Measurements from ENCODE around the gene RAMP1. TPM values are rescaled to one million over a fixed set of nuclear protein-coding genes. Genes with fewer than 3 reads are reported as not detected.

RAMP1 gene
- total RNA-seq, 1 experiment from 2014 or later: 0.63 TPM

DNA sequence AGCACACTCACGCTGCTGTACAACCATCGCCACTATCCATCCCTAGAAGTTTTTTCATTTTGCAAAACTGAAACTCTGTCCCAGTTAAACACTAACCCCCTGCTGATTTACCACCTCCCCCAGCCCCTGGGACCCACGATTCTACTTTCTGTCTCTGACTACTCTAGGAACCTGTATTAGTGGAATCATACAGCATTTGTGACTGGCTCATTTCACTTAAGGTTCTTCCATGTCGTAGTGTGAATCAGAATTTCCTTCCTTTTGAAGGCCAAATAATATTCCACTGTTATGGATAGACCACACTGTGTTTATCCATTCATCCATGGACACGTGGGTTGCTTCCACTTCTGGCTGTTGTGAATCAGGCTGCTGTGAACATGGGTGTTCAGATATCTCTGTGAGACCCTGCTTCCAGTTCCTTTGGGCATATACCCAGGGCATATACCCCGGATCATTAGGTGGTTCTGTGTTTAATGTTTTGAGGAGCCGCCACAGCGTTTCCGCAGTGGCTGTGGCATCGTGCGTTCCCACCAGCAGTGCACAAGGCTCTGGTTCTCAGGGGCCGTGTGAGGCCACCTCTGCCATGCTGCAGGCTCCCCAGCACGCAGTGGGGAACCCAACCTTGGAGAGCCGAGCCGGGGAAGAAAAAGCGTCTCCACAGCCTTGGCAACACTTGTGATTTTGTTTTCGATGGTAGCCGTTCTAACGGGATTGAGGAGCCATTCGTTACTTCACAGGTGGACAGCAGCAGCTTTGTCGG is 10.1 kb downstream of the RAMP1 start:
- H3K27ac Mint-ChIP-seq: no peak overlapping the region
- Histone ChIP-seq H3K9me3 (ENCODE audit: control insufficient read depth, low read depth, low read length) (no peaks in the 10 kb centered on the region), H3K4ac (ENCODE audit: low read depth, low read length) (no peak overlapping the region), H3T11ph (ENCODE audit: low read length) (no peak overlapping the region), H3K4me1 (ENCODE audit: insufficient read depth, low read length) (no peaks in the 10 kb centered on the region; the same call in 1 of the 2 replicates), H3K18ac (ENCODE audit: insufficient read length, low read depth, low read length) (no peak overlapping the region), H4K91ac (ENCODE audit: insufficient read length, low read depth, low read length) (no peak overlapping the region), H2BK12ac (ENCODE audit: insufficient read length, low read depth, low read length) (no peak overlapping the region), H4K5ac (ENCODE audit: insufficient read length, low read depth, low read length) (no peak overlapping the region), H4K20me1 (ENCODE audit: control insufficient read depth, insufficient read depth, insufficient read length) (no peaks in the 10 kb centered on the region), H4K8ac (replicated peaks; ENCODE audit: insufficient read length, low read depth, low read length) (no peak overlapping the region), H3K79me2 (ENCODE audit: insufficient read depth, low read length) (no peaks in the 10 kb centered on the region), H3K23ac (ENCODE audit: insufficient read length, low read depth, low read length) (no peak overlapping the region), H3K27ac (ENCODE audit: insufficient read length, low read depth, low read length) (no peak overlapping the region), H2BK5ac (ENCODE audit: insufficient read length, low read length) (no peak overlapping the region), H3K79me1 (ENCODE audit: insufficient read depth, low read depth, low read length, poor library complexity, severe bottlenecking) (no peaks in the 10 kb centered on the region), H2BK15ac (ENCODE audit: low read depth, low read length) (no peak overlapping the region), H3K27me3 (ENCODE audit: insufficient read depth, low read length) (no peaks in the 10 kb centered on the region), H3K9ac (ENCODE audit: extremely low read depth, insufficient read length, low read length) (no peak overlapping the region), H2AK5ac (ENCODE audit: insufficient read length, low read length) (no peak overlapping the region), H3K14ac (ENCODE audit: insufficient read depth, low read length) (no peak overlapping the region), H3K23me2 (ENCODE audit: insufficient read length, low read depth, low read length, poor library complexity, severe bottlenecking) (no peaks in the 10 kb centered on the region), H2BK120ac (ENCODE audit: low read depth, low read length, poor library complexity, severe bottlenecking) (no peak overlapping the region), H3K56ac (ENCODE audit: insufficient read length, low read depth, low read length) (no peak overlapping the region), H2AFZ (ENCODE audit: low read length) (no peak overlapping the region), H3K4me2 (ENCODE audit: insufficient read depth, insufficient read length, low read length) (no peak overlapping the region), H2BK20ac (ENCODE audit: low read depth, low read length, poor library complexity, severe bottlenecking) (no peak overlapping the region)
- WGBS (ENCODE audit: extremely low coverage, insufficient read length, low lambda C conversion rate): no CpG with 5 or more reads among the region's 21 CpGs
- no peak overlapping the region for H3K4me3 Mint-ChIP-seq
- H3K36me3 Mint-ChIP-seq (ENCODE audit: insufficient read depth in 1 of 3, low read depth in 3 of 3): no peaks in the 10 kb centered on the region; a peak in 1 of 7 replicates
- no peak for TF ChIP-seq CTCF (conservative IDR thresholded peaks at IDR 0.05)
- H3K4me1 Mint-ChIP-seq: peaks cover 5 to 8% of the 10 kb centered on the region in 2 experiments
- H3K27me3 Mint-ChIP-seq (ENCODE audit: low read depth): peaks cover 2% of the 10 kb centered on the region; the same call in 1 of the 2 replicates
- DNase-seq: no peak
- H3K9me3 Mint-ChIP-seq: no peaks in the 10 kb centered on the region

Data from H9 (cell line).